Measurements from ENCODE around the gene PML. TPM values are rescaled to one million over a fixed set of nuclear protein-coding genes. Genes with fewer than 3 reads are reported as not detected.

Gene PML
- total and polyA plus RNA-seq, 2 of the 4 experiments (the other 2 are of a cell fraction): 8.8 to 22.6 TPM

GRCh38 chr15:74046275-74046674 lies 51.8 kb downstream of the PML start:
- Histone ChIP-seq H3K14ac (replicated peaks; ENCODE audit: low read depth, low read length) (no peak overlapping the region), H3K9ac (ENCODE audit: low read depth, low read length) (no peak overlapping the region), H2AFZ (replicated peaks; ENCODE audit: low read length, poor library complexity) (no peak overlapping the region), H2BK5ac (ENCODE audit: low read depth, low read length, poor library complexity, severe bottlenecking) (no peak overlapping the region), H3K36me3 (ENCODE audit: control insufficient read depth, insufficient read depth, low read length) (no peaks in the 10 kb centered on the region; the same call in 1 of the 2 replicates), H2BK120ac (ENCODE audit: low read depth, low read length) (no peak overlapping the region), H3K9me1 (ENCODE audit: insufficient read depth, low read length) (peaks cover 24% of the 10 kb centered on the region), H3K4me2 (ENCODE audit: low read depth, low read length) (no peak overlapping the region), H3K23ac (ENCODE audit: low read depth, low read length) (no peak overlapping the region), H3K56ac (ENCODE audit: extremely low read depth, insufficient read depth, low read length) (no peak overlapping the region), H3K4me3 (ENCODE audit: insufficient read depth, low read depth, low read length) (no peak overlapping the region), H2BK15ac (ENCODE audit: low read depth, low read length) (no peak overlapping the region), H2AK5ac (ENCODE audit: low read depth, low read length) (peak overlapping the region; percentile 17; the same call in 1 of the 2 replicates), H3K27ac (ENCODE audit: insufficient read depth, low read length) (no peak overlapping the region), H2AK9ac (replicated peaks; ENCODE audit: low read depth, low read length, poor library complexity) (no peak overlapping the region), H3K79me1 (ENCODE audit: low read depth in 1 of 2, low read length in 2 of 2) (peaks cover 0 to 11% of the 10 kb centered on the region in 2 experiments; a peak in 2 of 4 replicates), H4K20me1 (ENCODE audit: insufficient read depth, low read length) (no peaks in the 10 kb centered on the region), H3K4me1 (ENCODE audit: control insufficient read depth, insufficient read depth, low read length) (peaks cover 18% of the 10 kb centered on the region), H4K5ac (ENCODE audit: low read depth, low read length) (no peak overlapping the region), H2BK20ac (ENCODE audit: low read depth, low read length) (no peak overlapping the region), H3K9me3 (ENCODE audit: control insufficient read depth, insufficient read depth, low read length) (no peaks in the 10 kb centered on the region), H4K8ac (ENCODE audit: low read depth in 2 of 2, low read length in 2 of 2) (no peak overlapping the region), H3K27me3 (ENCODE audit: control insufficient read depth, insufficient read depth, low read length) (no peaks in the 10 kb centered on the region), H4K91ac (ENCODE audit: insufficient read depth, low read depth, low read length) (no peak overlapping the region), H3K4ac (ENCODE audit: low read depth, low read length) (no peak overlapping the region), H3K18ac (ENCODE audit: low read depth, low read length) (no peak overlapping the region)
- CTCF ChIA-PET: interaction anchor here (1.4 kb wide), 1 partner anchor 95 kb away, joined by 3 read pairs; no protein-coding TSS in a partner anchor
- 97% methylated on average over 7 of the region's 7 CpGs; no CpG with 5 or more reads in 1 of the 2 experiments for WGBS, 2 experiments (ENCODE audit: extremely low coverage in 2 of 2, insufficient read length in 1 of 2)
- in situ Hi-C loops (cut with MboI; ENCODE audit: low sequenced_read_pairs): no loop called here
- dilution Hi-C loops (cut with HindIII; ENCODE audit: low sequenced_read_pairs, unreplicated experiment): no loop called here
- ATAC-seq (ENCODE audit: low read depth) (no peak), DNase-seq (no peak)
- no peak for TF ChIP-seq RFX5 (IDR thresholded peaks at IDR 0.05; ENCODE audit: low read depth, low read length)
- no peak for TF ChIP-seq MAFK (IDR thresholded peaks at IDR 0.05; ENCODE audit: low read depth, low read length)
- no peak for TF ChIP-seq ELK1 (IDR thresholded peaks at IDR 0.05; ENCODE audit: borderline replicate concordance, low read depth, low read length)
- TF ChIP-seq CTCF (conservative IDR thresholded peaks at IDR 0.05; ENCODE audit: low read depth, low read length): no peak
- TF ChIP-seq SMC3 (IDR thresholded peaks at IDR 0.05; ENCODE audit: low read depth, low read length): no peak
- no peak for TF ChIP-seq CEBPB (IDR thresholded peaks at IDR 0.05; ENCODE audit: low read depth, low read length)
- TF ChIP-seq POLR2A (IDR thresholded peaks at IDR 0.05; ENCODE audit: low read depth, low read length): no peak
- no peak for TF ChIP-seq CHD1 (IDR thresholded peaks at IDR 0.05; ENCODE audit: low read depth, low read length)
- TF ChIP-seq RAD21 (IDR thresholded peaks at IDR 0.05; ENCODE audit: low read length): no peak
- no peak for TF ChIP-seq FOS (IDR thresholded peaks at IDR 0.05; ENCODE audit: low read depth, low read length)
- TF ChIP-seq USF2 (IDR thresholded peaks at IDR 0.05; ENCODE audit: low read depth, low read length): no peak
- no peak for TF ChIP-seq RCOR1 (IDR thresholded peaks at IDR 0.05; ENCODE audit: insufficient replicate concordance, low read length)
- TF ChIP-seq NFE2L2 (IDR thresholded peaks at IDR 0.05; ENCODE audit: low read depth, low read length): no peak
- no peak for TF ChIP-seq MXI1 (IDR thresholded peaks at IDR 0.05; ENCODE audit: borderline replicate concordance, low read depth, low read length)
- POLR2A ChIA-PET (ENCODE audit: unreplicated experiment): no interaction called here
- intact Hi-C loops (cut with micrococcal nuclease): no loop called here
- no TSS peak for BruUV-seq (replicated peaks)

Measured in IMR-90 (cell line).